ENCODE data around the gene PTPRA. TPM values are rescaled to one million over a fixed set of nuclear protein-coding genes. Genes with fewer than 3 reads are reported as not detected.

PTPRA gene
- total and polyA plus RNA-seq, 5 donors = 11.8 to 37.5 (median 34.2) TPM

DNA sequence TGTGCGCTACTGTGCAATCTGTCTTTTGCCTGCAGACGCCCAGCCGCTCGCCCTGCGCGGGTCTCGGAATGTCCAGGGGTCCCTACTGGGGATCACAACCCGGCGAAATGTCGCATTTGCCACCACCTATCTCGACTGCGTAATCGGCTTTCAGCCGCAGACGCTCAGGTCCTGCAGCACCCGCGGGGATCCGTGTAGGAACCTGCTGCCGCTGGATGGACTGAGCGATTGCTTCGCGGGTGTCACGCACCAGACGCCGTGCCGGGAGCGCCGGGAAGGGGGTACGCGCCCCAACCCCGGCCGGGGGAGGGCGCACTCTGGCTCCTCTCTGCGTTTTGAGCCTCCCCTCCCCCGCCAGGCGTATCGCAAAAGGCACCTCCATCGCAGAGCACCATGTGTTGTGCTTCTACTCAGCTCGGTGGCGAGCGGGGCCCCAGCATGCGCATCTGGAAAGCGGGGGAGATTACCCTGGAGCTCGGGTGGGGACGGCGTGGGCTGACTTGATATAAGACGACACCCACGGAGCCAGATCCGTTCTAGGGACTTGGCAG lies 747 bp upstream of the PTPRA start:
- under 1% methylated on average over 49 of the region's 49 CpGs for WGBS
- intact Hi-C loops (cut with DNase I) = loop anchor here in 1 of 4 donors (10.0 kb wide), 1 partner anchor 122 kb away; no protein-coding TSS in a partner anchor
- ATAC-seq (peak; percentile 47 to 49), DNase-seq (peak; percentile 66 to 84 (median 82))
- Histone ChIP-seq H3K4me3 (ENCODE audit: low read length) (peak overlapping the region; percentile 90), H3K27ac (ENCODE audit: low read length) (no peak overlapping the region), H3K9me3 (ENCODE audit: control insufficient read depth, low read length) (no peaks in the 10 kb centered on the region), H3K4me1 (ENCODE audit: control insufficient read depth, insufficient read depth, low read length) (peaks cover 3% of the 10 kb centered on the region), H3K27me3 (ENCODE audit: control insufficient read depth, insufficient read depth) (no peaks in the 10 kb centered on the region)

DNA sequence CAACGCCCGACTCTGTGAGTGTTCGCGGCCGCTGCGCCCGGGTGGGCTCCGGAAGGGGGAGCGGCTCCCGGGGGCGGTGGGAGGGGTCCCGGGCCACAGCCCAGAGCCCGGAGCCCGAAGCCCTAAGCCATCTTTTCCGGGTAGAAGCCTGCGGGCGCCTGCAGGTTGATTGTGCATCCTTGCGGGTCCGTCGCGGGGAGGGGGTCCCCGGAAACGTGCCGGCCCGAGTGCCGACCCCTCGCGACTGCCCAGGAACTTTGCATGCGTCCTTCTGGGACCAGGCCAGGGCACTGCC lies 413 bp downstream of the PTPRA start:
- ATAC-seq (peak in 1 of 2 donors; percentile 53), DNase-seq (peak; percentile 71 to 86 (median 84))
- no peaks in the 10 kb centered on the region for H3K27me3 ChIP-seq (ENCODE audit: control insufficient read depth, insufficient read depth)
- intact Hi-C loops (cut with DNase I) = loop anchor here in 1 of 4 donors (10.0 kb wide), 1 partner anchor 121 kb away; no protein-coding TSS in a partner anchor
- H3K4me3 ChIP-seq (ENCODE audit: low read length) = peak overlapping the region; percentile 90
- peaks cover 3% of the 10 kb centered on the region for H3K4me1 ChIP-seq (ENCODE audit: control insufficient read depth, insufficient read depth, low read length)
- under 1% methylated on average over 29 of the region's 29 CpGs for WGBS
- H3K27ac ChIP-seq (ENCODE audit: low read length) = peak overlapping the region; percentile 74
- no peaks in the 10 kb centered on the region for H3K9me3 ChIP-seq (ENCODE audit: control insufficient read depth, low read length)

DNA sequence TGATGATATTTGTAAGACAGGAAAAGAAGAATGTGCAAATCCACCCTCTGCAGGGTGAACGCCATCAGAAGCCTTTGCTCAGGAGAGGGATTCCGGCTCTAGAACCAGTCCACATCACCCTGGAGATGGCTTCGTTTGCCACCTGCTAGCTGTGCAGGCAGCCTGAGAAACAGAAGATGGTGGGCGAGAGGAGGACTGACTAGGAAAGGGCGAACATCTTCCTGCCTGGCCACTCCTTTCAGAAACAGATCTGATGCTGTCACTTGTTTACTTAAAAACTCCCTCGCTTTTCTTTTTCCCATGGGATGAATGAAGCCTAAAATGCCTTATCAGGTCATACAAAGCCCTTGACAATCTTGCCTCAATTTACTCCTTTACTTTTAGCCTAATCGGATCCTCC lies 1.2 kb downstream of the PTPRA start:
- intact Hi-C loops (cut with DNase I) = loop anchor here in 1 of 4 donors (10.0 kb wide), 1 partner anchor 120 kb away; no protein-coding TSS in a partner anchor
- no peaks in the 10 kb centered on the region for H3K9me3 ChIP-seq (ENCODE audit: control insufficient read depth, low read length)
- no peaks in the 10 kb centered on the region for H3K27me3 ChIP-seq (ENCODE audit: control insufficient read depth, insufficient read depth)
- DNase-seq (no peak), ATAC-seq (no peak)
- 28% methylated on average over 7 of the region's 7 CpGs for WGBS
- no peak overlapping the region for H3K27ac ChIP-seq (ENCODE audit: low read length)
- peak overlapping the region; percentile 90 for H3K4me3 ChIP-seq (ENCODE audit: low read length)
- H3K4me1 ChIP-seq (ENCODE audit: control insufficient read depth, insufficient read depth, low read length) = peaks cover 8% of the 10 kb centered on the region

- ATAC-seq = no peak
- no peak overlapping the region for H3K27ac ChIP-seq (ENCODE audit: low read length)
- no peaks in the 10 kb centered on the region for H3K9me3 ChIP-seq (ENCODE audit: control insufficient read depth, low read length)
- no peak overlapping the region for H3K4me3 ChIP-seq (ENCODE audit: low read length)
- no peaks in the 10 kb centered on the region for H3K27me3 ChIP-seq (ENCODE audit: control insufficient read depth, insufficient read depth)
- WGBS = 93% methylated on average over 5 of the region's 5 CpGs
- no peak for DNase-seq
- intact Hi-C loops (cut with DNase I) = loop anchor here in 1 of 4 donors (10.0 kb wide), 1 partner anchor 119 kb away; no protein-coding TSS in a partner anchor
- H3K4me1 ChIP-seq (ENCODE audit: control insufficient read depth, insufficient read depth, low read length) = peaks cover 8% of the 10 kb centered on the region
These were observed 2.5 kb downstream of the PTPRA start for GRCh38 chr20:2875690-2876203.

DNA sequence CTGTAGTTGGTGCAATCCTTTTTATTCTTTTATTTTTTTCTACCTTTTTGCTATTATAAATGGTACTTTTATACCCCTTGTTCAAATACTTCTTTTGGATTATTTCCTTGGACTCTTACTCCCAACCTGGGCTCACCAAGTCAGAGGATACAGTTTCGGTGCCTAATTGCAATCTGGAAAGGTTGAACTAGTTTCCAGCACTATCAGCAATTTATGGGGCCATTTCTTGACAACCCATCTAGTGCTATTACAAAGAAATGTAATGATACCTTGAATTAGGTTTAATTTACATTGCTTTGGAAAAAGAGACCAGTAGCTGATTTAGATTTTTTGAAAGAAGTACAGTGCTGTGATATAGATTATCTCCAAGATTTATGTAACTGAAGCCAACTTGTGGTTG lies 5.2 kb downstream of the PTPRA start:
- H3K4me3 ChIP-seq (ENCODE audit: low read length) = no peak overlapping the region
- H3K4me1 ChIP-seq (ENCODE audit: control insufficient read depth, insufficient read depth, low read length) = peaks cover 8% of the 10 kb centered on the region
- H3K9me3 ChIP-seq (ENCODE audit: control insufficient read depth, low read length) = no peaks in the 10 kb centered on the region
- no peak for ATAC-seq
- 97% methylated on average over 1 of the region's 1 CpG for WGBS
- intact Hi-C loops (cut with DNase I) = loop anchor here in 1 of 4 donors (10.0 kb wide), 1 partner anchor 116 kb away; no protein-coding TSS in a partner anchor
- H3K27me3 ChIP-seq (ENCODE audit: control insufficient read depth, insufficient read depth) = no peaks in the 10 kb centered on the region
- H3K27ac ChIP-seq (ENCODE audit: low read length) = no peak overlapping the region
- no peak for DNase-seq

DNA sequence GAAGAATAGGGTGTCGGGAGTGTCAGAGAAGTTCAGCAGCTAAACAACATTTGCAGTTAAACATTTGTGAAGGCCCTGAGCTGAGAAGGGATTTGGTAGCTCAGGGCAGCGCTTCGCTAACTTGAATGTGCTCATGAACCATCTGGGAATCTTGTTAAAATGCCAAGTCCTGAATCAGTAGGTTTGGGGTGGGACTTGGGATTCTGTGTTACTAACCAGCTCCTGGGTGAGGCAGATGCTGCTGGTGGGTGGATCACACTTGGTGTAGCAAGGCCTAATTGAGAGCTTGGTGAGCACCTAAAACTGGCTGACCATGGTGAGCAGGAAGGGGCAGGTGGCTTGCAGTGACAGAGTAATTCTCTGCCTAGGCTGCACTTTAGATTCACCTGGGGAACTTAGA lies 5.9 kb downstream of the PTPRA start:
- DNase-seq = no peak
- no peak overlapping the region for H3K27ac ChIP-seq (ENCODE audit: low read length)
- 43% methylated on average over 3 of the region's 3 CpGs for WGBS

DNA sequence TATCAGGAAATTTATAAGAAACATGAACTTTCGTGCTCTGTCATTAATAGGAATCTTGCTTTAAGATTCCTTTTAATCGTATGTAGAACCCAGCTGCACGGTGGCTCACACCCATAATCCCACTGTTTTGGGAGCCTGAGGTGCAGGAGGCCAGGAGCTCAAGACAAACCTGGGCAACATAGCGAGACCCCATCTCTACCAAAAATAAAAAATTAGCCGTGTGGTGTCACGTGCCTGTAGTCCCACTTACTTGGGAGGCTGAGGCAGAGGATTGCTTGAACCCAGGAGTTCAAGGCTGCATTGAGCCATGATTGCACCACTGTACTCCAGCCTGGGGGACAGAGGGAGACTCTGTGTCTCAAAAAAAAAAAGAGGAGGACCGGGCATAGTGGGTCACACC lies 7.4 kb downstream of the PTPRA start:
- H3K9me3 ChIP-seq (ENCODE audit: control insufficient read depth, low read length) = no peaks in the 10 kb centered on the region
- H3K4me1 ChIP-seq (ENCODE audit: control insufficient read depth, insufficient read depth, low read length) = peaks cover 6% of the 10 kb centered on the region
- no peak overlapping the region for H3K4me3 ChIP-seq (ENCODE audit: low read length)
- ATAC-seq = no peak
- intact Hi-C loops (cut with DNase I) = no loop called here
- DNase-seq = no peak
- H3K27ac ChIP-seq (ENCODE audit: low read length) = no peak overlapping the region
- no peaks in the 10 kb centered on the region for H3K27me3 ChIP-seq (ENCODE audit: control insufficient read depth, insufficient read depth)
- WGBS = 87% methylated on average over 7 of the region's 7 CpGs

More for the DNA sequence above, 5.9 kb downstream of the PTPRA start:
- ATAC-seq = peak; percentile 42 to 70
- Histone ChIP-seq H3K9me3 (ENCODE audit: control insufficient read depth, low read length) (no peaks in the 10 kb centered on the region), H3K4me3 (ENCODE audit: low read length) (no peak overlapping the region), H3K27me3 (ENCODE audit: control insufficient read depth, insufficient read depth) (no peaks in the 10 kb centered on the region), H3K4me1 (ENCODE audit: control insufficient read depth, insufficient read depth, low read length) (peaks cover 9% of the 10 kb centered on the region)
- intact Hi-C loops (cut with DNase I) = loop anchor here in 1 of 4 donors (10.0 kb wide), 1 partner anchor 116 kb away; no protein-coding TSS in a partner anchor

GRCh38 chr20:2883726-2884637 lies 10.7 kb downstream of the PTPRA start:
- WGBS = 79% methylated on average over 3 of the region's 3 CpGs
- H3K4me1 ChIP-seq (ENCODE audit: control insufficient read depth, insufficient read depth, low read length) = peaks cover 4% of the 10 kb centered on the region
- no peak for DNase-seq
- no peak overlapping the region for H3K4me3 ChIP-seq (ENCODE audit: low read length)
- no peak for ATAC-seq
- no peaks in the 10 kb centered on the region for H3K27me3 ChIP-seq (ENCODE audit: control insufficient read depth, insufficient read depth)
- intact Hi-C loops (cut with DNase I) = no loop called here
- H3K27ac ChIP-seq (ENCODE audit: low read length) = no peak overlapping the region
- H3K9me3 ChIP-seq (ENCODE audit: control insufficient read depth, low read length) = no peaks in the 10 kb centered on the region

DNA sequence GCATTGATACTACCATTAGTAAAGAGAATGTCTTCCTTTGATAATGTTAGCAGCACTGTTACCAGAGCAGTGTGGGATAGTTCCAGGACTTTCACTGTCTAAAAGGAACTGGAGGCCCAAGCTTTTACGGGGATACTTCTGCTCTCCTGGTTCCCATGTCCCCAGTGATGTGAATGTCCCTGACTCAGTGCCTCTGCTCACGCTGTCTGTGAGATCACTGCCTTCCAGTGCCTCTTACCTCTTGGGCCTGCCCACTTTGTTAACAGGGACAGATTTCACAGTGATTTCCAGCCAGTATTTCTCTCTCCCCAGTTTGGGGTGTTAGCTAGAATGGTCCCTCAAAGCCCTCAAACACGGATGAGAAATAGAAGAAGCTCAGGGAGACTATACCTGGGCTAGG lies 14.4 kb downstream of the PTPRA start:
- Histone ChIP-seq H3K27ac (ENCODE audit: low read length) (no peak overlapping the region), H3K9me3 (ENCODE audit: control insufficient read depth, low read length) (no peaks in the 10 kb centered on the region), H3K27me3 (ENCODE audit: control insufficient read depth, insufficient read depth) (no peaks in the 10 kb centered on the region), H3K4me3 (ENCODE audit: low read length) (no peak overlapping the region), H3K4me1 (ENCODE audit: control insufficient read depth, insufficient read depth, low read length) (peaks cover 3% of the 10 kb centered on the region)
- intact Hi-C loops (cut with DNase I) = no loop called here
- 84% methylated on average over 3 of the region's 3 CpGs for WGBS
- DNase-seq = no peak
- ATAC-seq = no peak

DNA sequence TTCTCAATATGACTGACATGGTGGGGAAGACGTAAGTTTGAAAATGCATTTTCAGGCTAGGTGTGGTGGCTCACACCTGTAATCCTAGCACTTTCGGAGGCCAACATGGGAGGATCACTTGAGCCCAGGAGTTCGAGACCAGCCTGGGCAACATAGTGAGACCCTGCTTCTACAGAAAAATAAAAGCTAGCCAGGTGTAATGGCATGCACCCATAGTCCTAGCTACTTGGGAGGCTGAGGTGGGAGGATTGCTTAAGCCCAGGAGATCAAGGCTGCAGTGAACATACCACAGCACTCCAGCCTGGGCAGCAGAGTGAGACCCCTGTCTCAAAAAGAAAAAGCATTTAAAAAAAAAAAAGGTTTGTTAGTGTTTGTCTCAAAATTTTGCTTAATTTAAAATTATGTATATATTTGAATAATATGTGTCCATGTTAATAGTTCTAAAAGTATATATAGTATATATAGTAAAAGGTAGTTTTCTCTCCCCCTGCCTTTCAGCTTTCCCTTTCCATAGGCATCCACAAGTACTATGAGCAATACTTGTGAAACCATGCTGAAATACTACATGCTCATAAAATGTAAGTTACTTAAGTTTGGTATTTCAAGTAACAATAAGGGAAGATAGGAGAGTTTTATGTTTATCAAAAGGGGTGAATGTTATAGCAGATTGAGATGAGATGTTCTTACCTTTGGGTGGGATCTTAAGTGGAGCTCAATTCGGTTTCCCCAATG lies 15.1 kb downstream of the PTPRA start:
- intact Hi-C loops (cut with DNase I) = no loop called here

More for the DNA sequence above, 15.1 kb downstream of the PTPRA start:
- 95% methylated on average over 4 of the region's 4 CpGs for WGBS
- Histone ChIP-seq H3K27ac (ENCODE audit: low read length) (no peak overlapping the region), H3K27me3 (ENCODE audit: control insufficient read depth, insufficient read depth) (no peaks in the 10 kb centered on the region), H3K9me3 (ENCODE audit: control insufficient read depth, low read length) (no peaks in the 10 kb centered on the region), H3K4me3 (ENCODE audit: low read length) (no peak overlapping the region), H3K4me1 (ENCODE audit: control insufficient read depth, insufficient read depth, low read length) (peaks cover 3% of the 10 kb centered on the region)
- ATAC-seq (no peak), DNase-seq (no peak)

Measured in right cardiac atrium (tissue), 5 donors.